ENCODE measurements around the gene GPR146. TPM values are rescaled to one million over a fixed set of nuclear protein-coding genes. Genes with fewer than 3 reads are reported as not detected.

Gene GPR146
- total RNA-seq, 1 donor from 2014 or later, result 3.1 TPM

GRCh38 chr7:1004018-1004852 is 40.1 kb upstream of the GPR146 start:
- Mint-ChIP-seq H3K27ac (ENCODE audit: unreplicated experiment) (peak overlapping the region; percentile 87), H3K4me1 (ENCODE audit: low read depth, unreplicated experiment) (peaks cover 11% of the 10 kb centered on the region), H3K9me3 (ENCODE audit: unreplicated experiment) (peaks cover 2% of the 10 kb centered on the region), H3K36me3 (ENCODE audit: unreplicated experiment) (peaks cover 4% of the 10 kb centered on the region), H3K27me3 (ENCODE audit: unreplicated experiment) (peaks cover 13% of the 10 kb centered on the region), H3K4me3 (ENCODE audit: unreplicated experiment) (no peak overlapping the region)
- DNase-seq, result peak; percentile 35
- no peak for TF ChIP-seq CTCF (IDR thresholded peaks at IDR 0.05; ENCODE audit: partially characterized antibody, unreplicated experiment)

GRCh38 chr7:1005303-1005702 is 39.0 kb upstream of the GPR146 start:
- no peak for TF ChIP-seq CTCF (IDR thresholded peaks at IDR 0.05; ENCODE audit: partially characterized antibody, unreplicated experiment)
- Mint-ChIP-seq H3K27me3 (ENCODE audit: unreplicated experiment) (peaks cover 10% of the 10 kb centered on the region), H3K36me3 (ENCODE audit: unreplicated experiment) (peaks cover 4% of the 10 kb centered on the region), H3K4me1 (ENCODE audit: low read depth, unreplicated experiment) (peaks cover 10% of the 10 kb centered on the region), H3K27ac (ENCODE audit: unreplicated experiment) (no peak overlapping the region), H3K4me3 (ENCODE audit: unreplicated experiment) (no peak overlapping the region), H3K9me3 (ENCODE audit: unreplicated experiment) (peaks cover 3% of the 10 kb centered on the region)
- DNase-seq, result peak; percentile 19

GRCh38 chr7:1007901-1008300 is 36.4 kb upstream of the GPR146 start:
- no peak for TF ChIP-seq CTCF (IDR thresholded peaks at IDR 0.05; ENCODE audit: partially characterized antibody, unreplicated experiment)
- Mint-ChIP-seq H3K36me3 (ENCODE audit: unreplicated experiment) (peaks cover 4% of the 10 kb centered on the region), H3K4me3 (ENCODE audit: unreplicated experiment) (no peak overlapping the region), H3K27me3 (ENCODE audit: unreplicated experiment) (peaks cover 5% of the 10 kb centered on the region), H3K4me1 (ENCODE audit: low read depth, unreplicated experiment) (peaks cover 6% of the 10 kb centered on the region), H3K27ac (ENCODE audit: unreplicated experiment) (no peak overlapping the region), H3K9me3 (ENCODE audit: unreplicated experiment) (peaks cover 1% of the 10 kb centered on the region)
- DNase-seq, result no peak

GRCh38 chr7:1008733-1009363 is 35.5 kb upstream of the GPR146 start:
- peaks cover 7% of the 10 kb centered on the region for H3K27me3 Mint-ChIP-seq (ENCODE audit: unreplicated experiment)
- peaks cover 10% of the 10 kb centered on the region for H3K4me1 Mint-ChIP-seq (ENCODE audit: low read depth, unreplicated experiment)
- no peak overlapping the region for H3K4me3 Mint-ChIP-seq (ENCODE audit: unreplicated experiment)
- DNase-seq, result no peak
- H3K36me3 Mint-ChIP-seq (ENCODE audit: unreplicated experiment), result peaks cover 4% of the 10 kb centered on the region
- H3K27ac Mint-ChIP-seq (ENCODE audit: unreplicated experiment), result peak overlapping the region; percentile 22
- TF ChIP-seq CTCF (IDR thresholded peaks at IDR 0.05; ENCODE audit: partially characterized antibody, unreplicated experiment), result no peak
- peaks cover 1% of the 10 kb centered on the region for H3K9me3 Mint-ChIP-seq (ENCODE audit: unreplicated experiment)

GRCh38 chr7:1009747-1010146 is 34.6 kb upstream of the GPR146 start:
- Mint-ChIP-seq H3K27ac (ENCODE audit: unreplicated experiment) (no peak overlapping the region), H3K4me1 (ENCODE audit: low read depth, unreplicated experiment) (peaks cover 13% of the 10 kb centered on the region), H3K27me3 (ENCODE audit: unreplicated experiment) (peaks cover 10% of the 10 kb centered on the region), H3K4me3 (ENCODE audit: unreplicated experiment) (no peak overlapping the region), H3K9me3 (ENCODE audit: unreplicated experiment) (peaks cover 5% of the 10 kb centered on the region), H3K36me3 (ENCODE audit: unreplicated experiment) (peaks cover 4% of the 10 kb centered on the region)
- DNase-seq, result no peak
- no peak for TF ChIP-seq CTCF (IDR thresholded peaks at IDR 0.05; ENCODE audit: partially characterized antibody, unreplicated experiment)

Measured in glutamatergic neuron (in vitro differentiated cells).